SH-SY5Y (cell line): ENCODE measurements around the gene TBC1D24.

Experiments used
- GATA2 ChIP-seq: IDR thresholded peaks from 2 replicates; pipeline ENCODE4 v1.6.1; 2011; ENCODE audit warnings: mild to moderate bottlenecking, low read depth, low read length
- GATA3 ChIP-seq: IDR thresholded peaks from 2 replicates; pipeline ENCODE4 v1.6.1; 2011; ENCODE audit warnings: low read depth, mild to moderate bottlenecking, low read length, moderate library complexity

Gene TBC1D24

GRCh38 chr16:2471653-2472487 is 3.1 kb upstream of the TBC1D24 start:
- TF ChIP-seq GATA2, result no peak
- TF ChIP-seq GATA3, result no peak

- TF ChIP-seq GATA2, result no peak
- TF ChIP-seq GATA3, result no peak
These were observed 2.5 kb upstream of the TBC1D24 start for GRCh38 chr16:2472488-2472864.

- TF ChIP-seq GATA2 (no peak), GATA3 (no peak)
These were observed 2.0 kb upstream of the TBC1D24 start for GRCh38 chr16:2472885-2473445.

GRCh38 chr16:2473446-2473926 is 1.4 kb upstream of the TBC1D24 start:
- TF ChIP-seq GATA2 (no peak), GATA3 (no peak)

- no peak for TF ChIP-seq GATA3
- TF ChIP-seq GATA2, result no peak
These were observed 689 bp upstream of the TBC1D24 start for GRCh38 chr16:2473999-2474876.

- TF ChIP-seq GATA3, result no peak
- no peak for TF ChIP-seq GATA2
These were observed 752 bp downstream of the TBC1D24 start for GRCh38 chr16:2475413-2476344.

GRCh38 chr16:2476345-2476720 is 1.4 kb downstream of the TBC1D24 start:
- no peak for TF ChIP-seq GATA2
- no peak for TF ChIP-seq GATA3

- TF ChIP-seq GATA2 (no peak), GATA3 (no peak)
These were observed 1.8 kb downstream of the TBC1D24 start for GRCh38 chr16:2476741-2477140.

- no peak for TF ChIP-seq GATA3
- no peak for TF ChIP-seq GATA2
These were observed 2.4 kb downstream of the TBC1D24 start for GRCh38 chr16:2477327-2477726.

- TF ChIP-seq GATA2 (no peak), GATA3 (no peak)
These were observed 3.4 kb downstream of the TBC1D24 start for GRCh38 chr16:2478279-2478678.

GRCh38 chr16:2480948-2481347 is 6.0 kb downstream of the TBC1D24 start:
- TF ChIP-seq GATA3, result no peak
- no peak for TF ChIP-seq GATA2

GRCh38 chr16:2481676-2482075 is 6.7 kb downstream of the TBC1D24 start:
- TF ChIP-seq GATA2, result no peak
- no peak for TF ChIP-seq GATA3

- no peak for TF ChIP-seq GATA3
- no peak for TF ChIP-seq GATA2
These were observed 7.3 kb downstream of the TBC1D24 start for GRCh38 chr16:2482249-2482648.
